K562 (cell line): Measurements from ENCODE around the gene KLHL30.

Experiments
- CEBPB ChIP-seq: fragments of 450-650 bp; IDR thresholded peaks from 2 replicates; pipeline ENCODE4 v1.6.1; 2016; ENCODE audit warnings: missing genetic modification characterization, missing compliant biosample characterization
- FOS ChIP-seq: IDR thresholded peaks from 3 replicates; pipeline ENCODE4 v1.6.1; 2011; ENCODE audit not compliant: insufficient read length; ENCODE audit errors: extremely low read depth
- ZBTB43 ChIP-seq: sonication (generic); formaldehyde crosslinking; IDR thresholded peaks from 2 replicates; pipeline ENCODE4 v1.8.0; 2023; ENCODE audit warnings: mild to moderate bottlenecking, missing genetic modification reagents
- TF ChIP-seq, protein P1 (sequence below): fragments of 450-650 bp; IDR thresholded peaks from 2 replicates; pipeline ENCODE4 v1.7.1; 2018; ENCODE audit warnings: mild to moderate bottlenecking, low read depth; ENCODE audit not compliant: partially characterized antibody
- TF ChIP-seq, protein P2 (sequence below), 3 experiments: IDR thresholded peaks in 2 of 3; conservative IDR thresholded peaks in 1 of 3; 2 replicates each; pipeline ENCODE4 v1.5.1; 2011 to 2012; ENCODE audit warnings: low read length in 3 of 3, mild to moderate bottlenecking in 3 of 3, control low read depth in 2 of 3, improper control_type of control experiment in 1 of 3, inconsistent platforms in 1 of 3, low read depth in 1 of 3, mixed read lengths in 1 of 3, moderate library complexity in 1 of 3; ENCODE audit not compliant: insufficient read depth in 2 of 3

DNA sequence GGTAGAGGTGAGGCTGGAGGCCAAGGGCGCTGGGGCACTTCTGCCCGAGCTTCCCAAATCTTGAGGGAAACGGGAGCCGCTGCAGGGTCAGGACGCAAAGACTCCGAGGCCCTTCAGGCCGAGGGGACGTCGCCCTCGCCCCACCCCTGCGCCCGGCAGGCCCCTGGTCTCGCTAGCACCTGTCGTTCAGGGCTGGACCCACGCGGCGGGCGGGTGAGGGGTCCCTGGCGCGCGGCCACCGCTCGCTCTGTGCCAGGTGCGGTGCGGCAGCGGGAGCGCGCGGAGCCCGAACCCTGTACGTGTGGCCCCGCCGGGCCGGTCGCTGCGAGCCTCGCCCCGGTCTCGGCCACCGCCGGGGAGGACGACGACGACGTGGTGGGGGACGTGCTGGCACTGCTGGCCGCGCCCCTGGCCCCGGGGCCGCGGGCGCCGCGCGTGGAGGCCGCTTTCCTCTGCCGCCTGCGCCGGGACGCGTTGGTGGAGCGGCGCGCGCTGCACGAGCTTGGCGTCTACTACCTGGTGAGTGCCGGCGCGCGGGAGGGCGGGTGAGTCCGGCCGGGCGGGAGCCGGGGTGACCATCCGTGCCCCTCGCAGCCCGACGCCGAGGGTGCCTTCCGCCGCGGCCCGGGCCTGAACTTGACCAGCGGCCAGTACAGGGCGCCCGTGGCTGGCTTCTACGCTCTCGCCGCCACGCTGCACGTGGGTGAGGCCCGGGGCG is 25.2 kb downstream of the KLHL30 start:
- TF ChIP-seq, protein P1, sequence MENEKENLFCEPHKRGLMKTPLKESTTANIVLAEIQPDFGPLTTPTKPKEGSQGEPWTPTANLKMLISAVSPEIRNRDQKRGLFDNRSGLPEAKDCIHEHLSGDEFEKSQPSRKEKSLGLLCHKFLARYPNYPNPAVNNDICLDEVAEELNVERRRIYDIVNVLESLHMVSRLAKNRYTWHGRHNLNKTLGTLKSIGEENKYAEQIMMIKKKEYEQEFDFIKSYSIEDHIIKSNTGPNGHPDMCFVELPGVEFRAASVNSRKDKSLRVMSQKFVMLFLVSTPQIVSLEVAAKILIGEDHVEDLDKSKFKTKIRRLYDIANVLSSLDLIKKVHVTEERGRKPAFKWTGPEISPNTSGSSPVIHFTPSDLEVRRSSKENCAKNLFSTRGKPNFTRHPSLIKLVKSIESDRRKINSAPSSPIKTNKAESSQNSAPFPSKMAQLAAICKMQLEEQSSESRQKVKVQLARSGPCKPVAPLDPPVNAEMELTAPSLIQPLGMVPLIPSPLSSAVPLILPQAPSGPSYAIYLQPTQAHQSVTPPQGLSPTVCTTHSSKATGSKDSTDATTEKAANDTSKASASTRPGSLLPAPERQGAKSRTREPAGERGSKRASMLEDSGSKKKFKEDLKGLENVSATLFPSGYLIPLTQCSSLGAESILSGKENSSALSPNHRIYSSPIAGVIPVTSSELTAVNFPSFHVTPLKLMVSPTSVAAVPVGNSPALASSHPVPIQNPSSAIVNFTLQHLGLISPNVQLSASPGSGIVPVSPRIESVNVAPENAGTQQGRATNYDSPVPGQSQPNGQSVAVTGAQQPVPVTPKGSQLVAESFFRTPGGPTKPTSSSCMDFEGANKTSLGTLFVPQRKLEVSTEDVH = no peak
- TF ChIP-seq, protein P2, sequence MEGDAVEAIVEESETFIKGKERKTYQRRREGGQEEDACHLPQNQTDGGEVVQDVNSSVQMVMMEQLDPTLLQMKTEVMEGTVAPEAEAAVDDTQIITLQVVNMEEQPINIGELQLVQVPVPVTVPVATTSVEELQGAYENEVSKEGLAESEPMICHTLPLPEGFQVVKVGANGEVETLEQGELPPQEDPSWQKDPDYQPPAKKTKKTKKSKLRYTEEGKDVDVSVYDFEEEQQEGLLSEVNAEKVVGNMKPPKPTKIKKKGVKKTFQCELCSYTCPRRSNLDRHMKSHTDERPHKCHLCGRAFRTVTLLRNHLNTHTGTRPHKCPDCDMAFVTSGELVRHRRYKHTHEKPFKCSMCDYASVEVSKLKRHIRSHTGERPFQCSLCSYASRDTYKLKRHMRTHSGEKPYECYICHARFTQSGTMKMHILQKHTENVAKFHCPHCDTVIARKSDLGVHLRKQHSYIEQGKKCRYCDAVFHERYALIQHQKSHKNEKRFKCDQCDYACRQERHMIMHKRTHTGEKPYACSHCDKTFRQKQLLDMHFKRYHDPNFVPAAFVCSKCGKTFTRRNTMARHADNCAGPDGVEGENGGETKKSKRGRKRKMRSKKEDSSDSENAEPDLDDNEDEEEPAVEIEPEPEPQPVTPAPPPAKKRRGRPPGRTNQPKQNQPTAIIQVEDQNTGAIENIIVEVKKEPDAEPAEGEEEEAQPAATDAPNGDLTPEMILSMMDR (IDR thresholded peaks at IDR 0.05 in 2 of 3, conservative IDR thresholded peaks at IDR 0.05 in 1 of 3; ENCODE audit: insufficient read depth in 2 of 3, low read depth in 1 of 3, low read length in 3 of 3) = no peak
- TF ChIP-seq CEBPB (no peak), ZBTB43 (CRISPR knock-in tag) (no peak), FOS (no peak)
